GM21825 (cell line): ENCODE data around the gene OR2T27.
A peak's percentile ranks its signal among the peaks of the same experiment; 100 is the strongest.
"Not testable (repeated sequence)": the region's sequence is repeated elsewhere in the genome, so short reads cannot be mapped to it uniquely, and the experiment has no call there.

Experiments
- ATAC-seq: cut with Tn5 transposase; IDR thresholded peaks from one replicate; pipeline ENCODE4 v1.9.1; 2021; ENCODE audit warnings: mild to moderate bottlenecking, moderate library complexity; ENCODE audit not compliant: unreplicated experiment

OR2T27 gene

DNA sequence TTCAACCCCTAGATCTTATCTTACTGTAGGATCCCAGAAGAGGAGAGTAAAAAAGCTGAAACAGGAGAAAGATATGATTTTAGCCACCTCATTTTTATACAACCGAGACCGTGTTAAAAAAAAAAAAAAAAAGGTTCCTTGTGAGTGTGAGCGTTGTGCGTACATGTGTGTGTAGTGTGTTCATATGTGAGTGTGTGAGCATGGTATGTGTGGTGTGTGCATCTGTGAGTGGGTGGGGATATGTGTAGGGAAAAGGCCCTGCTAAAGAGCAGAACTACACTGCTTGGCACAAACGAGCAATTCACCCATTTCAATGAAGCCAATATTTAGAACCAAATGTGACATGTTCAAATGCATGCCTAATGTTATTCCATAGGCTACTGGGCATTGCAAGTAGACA is 13.7 kb downstream of the OR2T27 start:
- ATAC-seq, result not testable (repeated sequence)

DNA sequence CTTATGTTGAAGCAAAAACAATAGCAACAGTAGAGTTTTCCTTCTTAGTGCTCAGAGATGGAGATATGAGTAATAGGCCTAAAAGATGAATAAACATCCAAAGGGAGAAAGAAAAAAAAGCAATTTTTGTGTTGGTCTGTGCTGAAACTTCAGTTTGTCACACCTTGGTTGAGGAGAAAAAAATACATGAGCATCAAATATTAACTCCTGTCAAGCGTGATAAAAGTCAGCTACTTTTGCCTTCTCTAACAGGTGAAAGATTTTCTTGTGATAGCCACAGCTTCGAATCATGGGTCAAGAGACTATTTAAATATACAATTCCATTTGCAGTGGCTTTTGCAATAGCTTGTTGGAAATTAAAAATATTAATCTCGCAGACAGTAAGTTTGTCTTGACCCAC is 14.4 kb downstream of the OR2T27 start:
- ATAC-seq, result peak; percentile 39

DNA sequence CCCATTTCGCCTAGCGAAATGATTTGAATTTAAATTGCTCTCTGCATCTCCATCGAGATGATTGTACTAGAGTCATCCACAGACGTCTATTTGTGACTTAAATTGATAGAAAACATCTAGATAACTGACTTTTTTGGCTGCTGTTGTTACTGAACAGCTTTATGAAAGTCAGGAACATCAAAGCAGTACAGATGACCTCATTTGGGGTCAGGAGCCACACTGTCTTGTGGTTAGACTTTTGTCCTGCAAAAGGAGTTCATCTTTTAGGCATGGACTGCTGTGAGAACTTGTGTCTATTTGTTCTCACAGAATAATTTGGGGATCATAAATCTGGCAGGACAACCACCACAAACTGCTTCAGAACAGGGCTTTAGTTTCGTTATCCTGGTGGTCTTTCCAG is 15.7 kb downstream of the OR2T27 start:
- not testable (repeated sequence) for ATAC-seq

DNA sequence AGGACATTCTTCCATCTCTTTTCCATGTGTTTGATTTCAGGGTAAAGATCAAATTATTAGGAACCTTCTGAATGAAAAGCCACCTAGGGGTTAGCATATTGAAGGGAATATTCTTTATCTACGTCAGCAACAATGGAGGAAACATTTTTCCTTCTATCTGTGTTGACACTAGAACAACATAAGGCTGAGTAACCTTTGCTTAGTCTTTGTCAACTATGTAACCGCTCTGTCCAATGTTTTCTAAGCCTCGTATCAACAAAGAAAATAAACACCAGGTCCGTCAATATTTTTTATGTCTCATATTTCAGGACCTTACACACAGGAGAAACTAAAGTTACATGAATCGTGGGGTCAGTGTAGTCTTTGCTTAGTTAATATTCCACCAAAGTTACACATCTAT is 18.7 kb downstream of the OR2T27 start:
- ATAC-seq, result not testable (repeated sequence)

DNA sequence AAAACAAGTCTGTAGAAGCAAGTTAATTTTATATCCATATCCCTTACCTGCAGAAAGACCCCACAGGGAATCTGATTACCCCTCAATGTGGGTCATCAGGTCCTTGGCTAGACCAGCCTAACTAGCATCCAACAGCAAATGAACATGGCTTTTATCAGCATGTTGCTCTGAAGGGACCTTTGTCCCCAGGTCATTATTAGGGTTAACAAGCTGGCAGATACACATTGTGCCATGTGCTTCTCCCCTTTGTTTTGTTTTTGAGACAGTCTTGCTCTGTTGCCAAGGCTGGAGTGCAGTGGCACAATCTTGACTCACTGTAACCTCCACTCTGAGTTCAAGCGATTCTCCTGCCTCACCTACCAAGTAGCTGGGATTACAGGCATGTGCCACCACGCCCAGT is 20.3 kb downstream of the OR2T27 start, which contains the start of gene OR2T11:
TSS of gene OR2T11 (minus strand) at position 101 of the 400 bp plus-strand sequence. CDS start 7,963 bp downstream, outside the sequence.
- not testable (repeated sequence) for ATAC-seq

DNA sequence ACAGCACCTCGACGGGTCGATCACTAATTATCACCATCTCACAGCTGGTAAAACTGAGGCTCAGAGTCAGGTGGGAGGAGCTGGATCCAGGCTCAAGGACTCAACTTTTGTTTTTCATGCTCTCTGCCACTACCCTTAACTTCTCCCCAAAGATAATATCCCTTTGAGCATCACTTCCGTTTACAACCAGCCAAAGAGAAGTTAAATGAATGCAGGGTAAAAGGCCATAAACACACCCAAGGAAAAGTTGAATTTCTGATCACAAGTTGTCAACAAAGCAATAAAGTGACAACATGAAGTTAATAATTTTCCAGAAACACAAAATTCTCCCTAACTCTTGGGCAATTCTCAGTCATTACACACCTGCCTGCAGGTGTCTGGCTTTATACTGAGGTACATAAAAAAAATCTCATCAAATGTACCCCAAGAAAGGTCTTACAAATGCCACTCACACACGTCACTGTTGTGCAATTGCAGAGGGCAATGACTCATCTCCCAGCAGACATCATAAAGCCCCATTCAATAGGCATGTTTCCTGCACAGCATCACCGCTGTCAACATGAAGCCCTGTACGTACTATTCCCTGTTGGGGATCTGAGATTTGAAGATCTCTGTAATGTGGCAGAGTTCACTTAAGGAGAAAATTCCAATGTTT is 23.8 kb downstream of the OR2T27 start:
- ATAC-seq, result no peak

DNA sequence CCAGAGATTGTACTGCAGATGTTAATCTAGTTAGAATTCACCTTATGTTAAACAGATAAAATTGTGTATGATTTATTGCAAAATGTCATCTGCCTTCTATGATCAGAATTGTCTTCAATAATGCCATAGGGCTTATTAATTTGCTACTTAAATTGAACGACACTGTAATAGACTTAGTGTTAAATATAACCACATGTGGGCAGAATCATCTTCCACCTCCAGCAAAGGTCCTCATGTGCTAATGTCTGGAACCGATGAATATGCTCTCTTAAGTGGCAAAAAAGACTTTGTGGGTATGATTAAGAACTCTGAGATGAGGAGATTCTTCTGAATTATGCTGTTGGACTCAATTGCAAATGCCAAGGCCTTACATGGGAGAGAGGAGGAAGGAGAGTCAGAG is 24.8 kb downstream of the OR2T27 start:
- ATAC-seq, result no peak

DNA sequence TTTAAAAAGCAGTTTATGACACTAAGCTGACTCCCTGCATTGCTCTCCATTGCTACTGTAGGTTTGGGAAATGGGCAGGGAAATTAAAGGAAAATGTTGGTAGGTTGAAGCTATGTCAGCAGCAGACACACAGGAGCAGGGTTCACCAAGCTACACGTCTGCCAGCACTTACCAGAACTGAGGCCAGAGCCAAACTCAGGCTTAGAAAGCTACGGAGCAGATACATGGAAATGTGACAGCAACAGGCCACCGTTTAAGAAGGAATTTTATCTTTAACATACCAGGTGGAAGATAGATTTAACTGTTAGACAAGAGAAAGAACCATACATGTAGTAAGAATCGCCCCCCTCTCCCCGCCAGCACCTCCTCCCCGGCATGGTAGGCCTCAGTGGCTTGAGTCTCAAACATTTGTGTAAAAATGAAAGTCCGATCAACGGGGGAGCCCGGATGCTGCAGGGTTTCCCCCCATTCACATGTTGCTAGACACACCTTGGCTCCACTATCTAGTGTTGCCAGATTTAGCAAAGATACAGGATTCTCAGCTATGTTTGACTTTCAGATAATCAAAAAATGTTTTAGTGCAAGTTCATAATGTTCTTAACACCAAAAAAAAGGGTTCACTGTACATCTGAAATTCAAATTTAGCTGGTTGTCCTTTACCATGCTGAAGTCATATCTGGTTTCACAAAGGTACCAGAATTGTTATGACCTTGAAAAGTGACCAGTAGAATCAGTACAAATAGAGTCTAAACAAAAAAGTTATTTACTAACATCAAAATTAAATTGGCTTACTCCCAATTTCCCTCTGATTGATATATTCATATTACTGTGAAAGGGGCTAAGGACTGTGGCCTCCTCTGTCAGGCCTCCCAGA is 27.1 kb downstream of the OR2T27 start:
- ATAC-seq, result peak; percentile 95

DNA sequence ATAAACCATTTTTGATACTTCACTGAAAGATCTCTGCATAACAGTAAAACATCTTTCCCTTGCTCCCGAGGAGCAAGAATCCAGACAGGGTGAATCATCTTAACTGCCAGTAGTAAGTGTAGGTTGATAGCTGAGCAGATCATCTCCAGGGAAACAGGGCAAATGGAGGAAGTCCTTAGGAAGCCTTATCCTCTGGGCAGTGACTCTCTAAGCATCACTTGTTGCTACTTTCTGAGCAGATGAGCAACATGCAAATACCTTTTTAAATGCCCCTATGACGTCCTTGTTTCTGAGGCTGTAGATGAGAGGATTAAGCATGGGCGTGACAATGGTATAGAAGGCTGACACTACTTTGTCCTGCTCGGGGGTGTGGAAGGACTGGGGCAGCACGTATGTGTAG is 29.4 kb downstream of the OR2T27 start:
- ATAC-seq, result no peak

DNA sequence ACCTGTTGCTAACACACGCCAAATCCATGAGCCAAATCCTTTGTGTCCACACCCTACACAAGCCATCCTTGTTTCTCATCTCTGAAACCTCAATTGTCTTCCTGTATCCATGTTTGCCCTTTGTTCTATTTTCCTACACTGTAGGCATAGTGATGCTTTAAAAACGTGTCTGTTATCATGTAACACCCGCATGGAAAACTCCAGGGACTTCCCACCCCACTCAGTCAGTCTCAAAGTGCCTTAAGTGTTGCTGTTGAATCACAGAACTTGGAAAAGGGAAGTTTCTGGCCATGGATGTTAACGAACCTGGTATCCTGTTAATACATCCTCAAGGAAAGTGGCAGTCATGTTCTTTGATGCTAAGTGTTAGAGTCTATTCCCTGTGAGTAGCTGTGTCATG is 30.2 kb downstream of the OR2T27 start:
- no peak for ATAC-seq

DNA sequence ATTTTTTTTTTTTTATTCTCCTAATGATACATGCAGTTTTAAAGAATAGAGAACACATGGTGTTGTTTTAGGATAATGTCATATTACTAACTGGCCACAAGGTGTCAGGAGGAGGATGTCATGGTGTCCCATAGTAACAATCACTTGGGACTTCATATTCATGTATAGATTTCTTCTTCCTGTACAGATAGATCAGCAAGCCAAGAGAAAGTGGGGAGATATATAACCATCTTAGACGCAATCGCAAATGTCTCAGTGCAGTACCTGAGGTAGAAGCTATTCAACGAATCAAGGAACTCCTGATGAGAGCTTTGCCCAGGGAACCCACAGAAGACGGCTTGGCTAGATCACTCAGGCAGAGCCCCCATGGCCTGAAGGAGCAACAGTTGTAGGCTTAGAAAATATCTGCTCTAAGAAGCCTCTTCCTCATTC is 32.7 kb downstream of the OR2T27 start:
- peak; percentile 97 for ATAC-seq

DNA sequence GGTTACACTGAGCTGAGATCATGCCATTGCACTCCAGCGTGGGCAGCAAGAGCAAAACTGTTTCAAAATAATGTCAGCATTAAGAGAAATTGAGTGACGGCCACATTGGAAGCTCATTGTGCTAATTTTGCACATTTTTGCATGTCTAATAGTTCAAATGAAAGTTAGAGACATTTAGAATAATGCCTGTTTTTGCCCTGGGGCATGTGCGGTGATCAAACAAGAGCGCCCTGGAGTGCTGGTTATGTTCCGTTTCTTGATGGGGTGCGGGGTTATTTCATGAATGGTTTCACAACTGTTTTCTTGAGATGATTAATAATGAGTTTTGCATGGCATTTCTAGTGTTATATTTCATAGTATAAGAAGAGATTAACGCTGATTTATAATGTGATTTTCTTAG is 33.6 kb downstream of the OR2T27 start:
- no peak for ATAC-seq

DNA sequence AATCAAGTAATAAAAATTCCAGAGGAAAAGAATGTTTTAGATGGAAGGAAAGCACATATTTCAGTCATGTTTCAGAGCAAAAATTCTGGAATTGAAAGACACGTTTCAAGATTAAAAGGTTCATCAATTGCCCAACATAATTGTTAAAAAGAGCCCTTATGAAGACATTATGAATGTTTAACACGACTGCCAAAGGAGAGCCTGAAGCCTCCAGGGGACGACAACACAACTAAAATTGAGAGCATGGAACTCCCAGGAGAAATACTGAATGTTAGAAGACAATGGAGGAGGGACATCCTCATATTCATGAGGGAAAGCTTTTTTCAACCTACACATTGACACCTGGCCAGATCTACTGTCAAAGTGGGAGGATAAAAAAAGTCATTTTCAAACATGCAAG is 36.5 kb downstream of the OR2T27 start:
- ATAC-seq, result no peak

DNA sequence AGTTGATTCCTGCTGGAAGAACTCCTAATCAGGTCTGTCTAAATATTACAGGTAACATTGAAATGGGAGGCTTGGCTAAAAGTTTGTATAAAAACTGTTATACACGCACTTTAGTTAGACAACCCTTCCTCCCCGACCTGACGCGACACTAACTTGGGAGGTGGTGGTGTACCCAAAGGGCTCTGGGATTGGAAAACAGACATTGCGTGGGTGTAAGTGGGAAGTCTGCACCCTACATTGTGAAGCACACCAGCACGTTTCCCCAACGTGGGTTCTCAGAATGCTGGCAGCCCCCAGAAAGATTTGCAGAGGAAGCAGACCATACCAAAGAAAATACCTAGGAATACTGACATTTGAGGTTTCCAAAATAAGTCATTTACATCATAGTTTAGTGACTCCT is 37.2 kb downstream of the OR2T27 start:
- ATAC-seq, result no peak

DNA sequence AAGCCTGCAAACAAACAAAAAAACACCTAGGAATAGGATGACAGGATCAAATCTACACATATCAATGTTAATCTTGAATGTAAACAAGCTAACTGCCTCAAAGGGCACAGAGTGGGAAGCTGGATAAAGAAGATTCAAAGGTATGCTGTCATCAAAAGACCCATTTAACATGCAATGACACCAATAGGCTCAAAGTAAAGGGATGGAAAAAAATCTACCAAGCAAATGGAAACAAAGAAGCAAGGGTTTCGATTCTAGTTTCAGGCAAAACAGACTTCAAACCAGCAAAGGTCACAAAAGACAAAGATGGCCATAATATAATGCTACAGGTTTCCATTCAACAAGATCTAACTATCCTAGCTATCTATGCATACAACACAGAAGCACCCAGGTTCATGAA is 41.6 kb downstream of the OR2T27 start:
- peak; percentile 43 for ATAC-seq

DNA sequence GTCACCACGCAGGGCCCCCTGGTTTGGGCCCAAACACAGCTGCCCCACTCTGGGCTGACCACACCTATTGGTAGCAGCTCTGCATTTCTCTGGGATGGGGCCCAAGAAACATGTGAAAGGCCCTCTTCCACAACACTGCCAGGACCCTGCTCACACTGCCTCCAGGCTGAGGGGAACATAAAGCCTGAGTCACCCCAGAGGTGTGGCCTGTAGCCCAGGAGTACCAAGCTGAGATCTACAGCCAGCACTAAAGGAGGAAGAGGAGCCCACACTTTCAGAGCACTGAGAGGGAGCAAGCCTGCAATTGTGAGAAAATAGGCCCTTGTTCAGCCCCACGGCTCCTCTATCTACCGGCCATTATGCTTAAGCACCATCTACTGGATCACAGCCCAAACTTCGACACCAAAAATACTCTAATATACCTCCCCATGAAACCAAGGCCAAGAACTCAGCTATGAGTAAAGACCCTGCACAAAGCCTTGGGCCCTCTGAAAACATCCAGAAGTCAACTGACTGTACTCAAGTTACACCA is 43.4 kb downstream of the OR2T27 start:
- ATAC-seq, result no peak

DNA sequence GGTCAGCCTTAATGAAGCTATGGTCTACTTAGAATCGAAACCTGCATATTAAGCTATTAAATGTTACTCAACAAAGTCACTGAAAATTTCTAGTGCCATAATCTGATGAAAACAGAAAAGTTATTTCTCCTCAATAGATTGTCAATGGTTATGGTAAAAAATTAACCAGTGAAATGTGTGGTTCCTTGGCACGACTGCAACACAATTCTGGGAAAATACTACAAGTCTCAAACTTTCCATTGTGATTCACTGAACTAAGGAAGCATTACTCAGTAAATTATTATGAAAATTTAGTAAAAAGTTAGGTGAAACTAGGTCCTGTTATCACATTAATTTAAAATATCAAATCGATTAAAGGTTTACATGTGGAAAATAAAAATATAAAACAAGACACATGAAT is 45.0 kb downstream of the OR2T27 start:
- ATAC-seq, result no peak
